EL (cell line): ENCODE data around the gene TMEM132E.

Experiments used
- DNase-seq: peaks from one replicate; pipeline ENCODE4 v3.0.0-alpha.2; 2016

The TMEM132E gene

DNA sequence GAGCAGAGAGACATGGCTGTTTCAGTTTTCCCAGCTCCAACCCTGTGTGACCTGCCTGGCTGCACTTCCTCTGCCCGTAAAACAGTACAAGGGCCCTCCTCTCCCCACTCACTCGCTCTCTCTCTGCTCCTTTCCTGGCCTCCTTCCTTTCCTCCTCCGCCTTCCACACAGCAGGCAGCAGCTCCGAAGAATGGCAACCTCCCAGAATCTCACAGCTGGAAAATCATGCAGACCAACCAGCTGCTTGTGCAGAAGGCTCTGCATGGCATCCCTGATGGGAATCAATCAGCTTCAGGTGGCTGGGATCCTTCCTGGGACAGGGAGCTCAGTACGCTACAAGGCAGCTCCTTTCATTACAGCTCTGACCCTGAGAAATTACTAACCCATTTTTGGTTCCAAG, 27.4 kb downstream of the TMEM132E start:
- no peak for DNase-seq

GRCh38 chr17:34607917-34608316, 28.5 kb downstream of the TMEM132E start:
- DNase-seq: no peak

DNA sequence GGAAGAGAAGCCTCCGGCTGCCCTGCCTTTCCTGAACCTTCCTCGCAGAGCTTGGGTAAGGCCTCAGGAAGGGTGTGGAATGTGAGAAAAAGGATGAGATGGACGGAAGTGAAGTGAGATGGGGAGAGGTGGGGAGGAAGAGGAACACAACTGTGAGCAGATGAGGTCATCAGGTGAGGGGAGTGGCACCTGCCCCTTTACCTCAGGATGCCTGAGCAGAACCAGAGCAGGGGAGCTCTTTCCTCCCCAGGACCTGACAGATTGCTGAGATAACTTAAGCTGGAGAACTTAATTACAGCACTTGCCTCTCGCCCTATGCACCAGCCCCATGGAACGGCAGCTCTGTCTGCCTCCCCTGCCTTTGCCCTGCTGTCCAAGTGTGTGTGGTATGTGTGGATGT, 29.8 kb downstream of the TMEM132E start:
- no peak for DNase-seq

DNA sequence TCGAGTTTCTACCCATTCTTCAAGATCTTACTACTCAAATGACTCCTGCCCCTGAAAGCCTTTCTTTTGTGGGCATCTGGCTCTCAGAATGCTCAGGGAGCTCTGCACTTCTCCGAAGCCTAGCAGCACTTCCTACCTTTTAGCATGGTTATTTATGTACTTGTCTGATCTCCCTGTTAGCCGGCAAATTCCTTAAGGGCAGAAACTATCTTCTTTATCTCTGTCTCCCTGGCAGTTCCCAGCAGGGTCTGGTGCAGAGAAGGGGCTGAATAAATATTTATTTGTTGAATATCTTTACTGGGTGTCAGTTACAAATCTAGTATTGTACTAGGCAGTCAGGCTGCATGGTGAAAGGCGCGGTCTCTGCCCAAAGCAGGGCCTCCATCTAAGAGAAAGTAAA, 30.7 kb downstream of the TMEM132E start:
- DNase-seq: no peak

- DNase-seq: no peak
Observed at GRCh38 chr17:34610506-34610905, 31.1 kb downstream of the TMEM132E start.

GRCh38 chr17:34613064-34614019, 34.0 kb downstream of the TMEM132E start:
- no peak for DNase-seq

DNA sequence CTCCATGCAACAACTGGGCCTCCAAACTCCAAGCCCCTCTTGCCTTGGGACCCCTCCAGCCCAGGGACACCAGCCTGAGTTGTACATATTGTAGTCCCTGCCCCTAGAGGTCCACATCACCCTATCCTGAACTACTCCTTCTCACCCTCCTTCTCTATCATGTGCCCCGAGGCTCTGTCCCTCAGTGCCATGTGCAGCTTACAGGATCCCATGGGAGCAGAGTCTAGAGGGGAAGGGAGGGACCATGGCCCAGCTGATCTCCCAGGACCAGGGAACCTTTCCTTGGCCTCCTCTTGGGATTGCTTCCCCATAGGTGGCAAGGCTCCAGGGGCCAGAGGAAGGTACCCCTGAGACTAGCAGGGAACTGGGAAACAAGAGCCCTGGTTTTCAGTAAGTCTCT, 35.3 kb downstream of the TMEM132E start:
- DNase-seq: no peak

GRCh38 chr17:34615326-34615725, 35.9 kb downstream of the TMEM132E start:
- DNase-seq: no peak

- DNase-seq: no peak
Observed at GRCh38 chr17:34616148-34616547, 36.8 kb downstream of the TMEM132E start.

- DNase-seq: no peak
Observed at GRCh38 chr17:34617398-34617797, 38.0 kb downstream of the TMEM132E start.

DNA sequence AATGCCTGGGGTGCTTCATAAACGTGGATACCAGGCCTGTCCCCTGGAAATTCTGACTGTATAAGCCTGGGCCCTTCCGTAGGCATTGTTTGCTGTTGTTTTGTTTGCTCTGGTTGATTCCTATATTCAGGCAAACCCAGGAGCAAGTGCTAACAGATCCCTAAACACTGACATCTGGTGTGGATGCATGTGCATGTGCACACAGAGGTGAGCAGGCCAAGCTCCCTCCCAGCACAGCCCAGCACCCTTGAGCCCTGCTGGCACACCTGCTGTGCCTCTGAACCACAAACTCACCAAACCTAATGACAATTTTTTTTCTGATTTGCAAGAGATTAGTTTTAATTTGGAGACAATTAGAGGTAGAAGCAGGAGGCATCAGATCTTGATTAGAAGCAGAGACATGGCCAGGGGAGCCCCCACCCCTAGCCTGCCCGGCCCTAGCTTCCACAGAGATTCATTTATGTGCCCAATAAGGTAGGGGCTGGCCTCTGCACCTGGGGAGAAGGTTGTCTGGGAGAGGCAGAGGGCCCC, 40.4 kb downstream of the TMEM132E start:
- DNase-seq: no peak

GRCh38 chr17:34620458-34620857, 41.1 kb downstream of the TMEM132E start:
- no peak for DNase-seq

DNA sequence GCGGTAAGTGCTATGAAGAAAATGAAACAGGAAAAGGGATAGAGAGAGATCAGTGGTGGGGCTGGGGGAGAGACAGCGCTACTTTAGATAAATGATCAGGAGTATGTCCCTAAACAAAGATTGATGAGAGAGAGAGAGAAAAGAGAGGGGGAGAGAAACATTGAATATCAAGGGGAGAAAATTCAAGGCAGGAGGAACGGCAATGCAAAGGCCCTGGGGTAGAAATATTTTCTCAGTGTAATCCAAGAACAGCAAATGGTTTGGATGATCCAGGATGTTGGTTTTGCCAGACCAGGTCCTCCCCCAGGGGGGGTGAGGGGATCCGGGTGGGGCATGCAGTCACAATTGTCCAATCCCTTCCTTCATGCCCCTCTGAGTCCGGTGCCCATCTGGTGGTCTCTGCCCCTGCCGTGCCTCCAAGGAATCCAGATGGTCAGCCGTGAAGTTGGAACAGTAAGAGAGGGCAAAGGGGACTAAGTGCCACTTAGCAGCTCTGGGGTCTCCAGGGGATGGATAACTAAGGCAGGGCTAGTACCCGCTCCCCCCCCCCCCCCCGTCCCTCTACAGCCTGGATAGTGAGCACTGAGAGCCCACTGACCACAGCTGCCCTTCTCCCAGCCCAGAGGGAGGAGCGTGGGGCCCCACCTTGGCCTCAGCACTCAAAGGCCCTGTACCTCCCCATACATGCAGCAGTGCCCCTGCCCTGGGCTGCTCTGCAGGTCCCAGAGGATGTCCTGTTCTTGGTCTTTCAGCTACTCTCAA, 43.7 kb downstream of the TMEM132E start:
- DNase-seq: no peak

DNA sequence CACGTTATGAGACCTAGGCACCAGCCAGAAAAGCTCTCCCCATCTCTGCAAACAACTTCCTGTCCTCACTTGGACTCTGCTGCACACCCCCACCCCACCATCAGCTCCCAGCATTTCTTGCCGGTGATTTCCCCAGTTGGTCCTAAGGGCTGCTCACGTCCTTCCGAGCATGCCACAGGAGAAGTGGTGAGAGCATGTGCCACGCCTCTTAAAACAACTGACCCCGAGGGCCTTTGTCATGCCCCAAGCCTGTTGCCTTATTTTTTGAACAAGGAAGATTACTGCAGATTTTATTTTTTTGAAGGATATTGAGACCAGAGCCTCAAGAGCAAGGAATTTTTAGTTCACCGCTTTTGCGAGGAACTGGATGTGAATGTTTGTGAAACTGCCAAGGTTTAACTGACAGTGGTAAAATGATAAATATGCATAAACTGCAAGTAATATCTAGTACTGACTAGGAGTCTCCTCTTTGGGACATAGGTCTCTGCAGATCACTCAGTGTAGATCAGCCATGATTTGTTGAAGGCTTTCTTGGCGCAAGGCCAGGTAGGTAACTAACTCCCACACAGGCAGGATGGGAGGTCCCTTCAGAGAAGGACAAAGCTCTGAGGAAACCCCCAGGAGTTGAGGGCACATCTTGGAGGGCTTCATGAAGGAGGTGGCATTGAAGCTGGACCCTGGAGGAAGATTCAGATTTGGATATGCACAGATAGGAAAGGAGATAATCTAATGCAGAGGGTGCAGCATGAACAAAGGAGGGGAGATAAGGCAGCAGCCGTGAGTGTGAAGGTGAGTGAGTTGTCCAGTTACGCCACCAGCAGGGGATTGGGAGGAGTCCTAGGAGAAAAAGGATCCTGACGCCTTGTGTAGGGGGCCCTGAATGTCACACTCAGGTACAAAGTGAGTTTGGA, 44.7 kb downstream of the TMEM132E start:
- no peak for DNase-seq

- DNase-seq: no peak
Observed at GRCh38 chr17:34624767-34625383, 45.5 kb downstream of the TMEM132E start.

GRCh38 chr17:34626121-34626681, 46.8 kb downstream of the TMEM132E start:
- DNase-seq: no peak

DNA sequence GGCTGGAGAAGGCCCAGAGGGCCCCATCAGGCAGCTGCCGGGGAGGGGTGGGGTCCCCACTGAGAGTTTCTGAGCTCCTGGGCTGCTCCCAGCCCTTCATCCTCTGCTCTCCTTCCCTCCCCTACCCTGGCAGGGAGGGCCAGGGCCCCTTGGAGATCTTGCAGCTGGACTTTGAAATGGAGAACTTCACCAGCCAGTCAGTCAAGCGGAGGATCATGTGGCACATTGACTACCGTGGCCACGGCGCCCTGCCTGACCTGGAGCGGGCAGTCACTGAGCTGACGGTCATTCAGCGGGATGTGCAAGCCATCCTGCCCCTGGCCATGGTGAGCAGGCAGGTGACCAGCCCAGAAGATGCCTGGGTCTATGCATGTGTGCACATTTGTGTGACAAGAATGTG, 49.5 kb downstream of the TMEM132E start:
- DNase-seq: no peak

- no peak for DNase-seq
Observed at GRCh38 chr17:34633351-34633750, 54.0 kb downstream of the TMEM132E start.

DNA sequence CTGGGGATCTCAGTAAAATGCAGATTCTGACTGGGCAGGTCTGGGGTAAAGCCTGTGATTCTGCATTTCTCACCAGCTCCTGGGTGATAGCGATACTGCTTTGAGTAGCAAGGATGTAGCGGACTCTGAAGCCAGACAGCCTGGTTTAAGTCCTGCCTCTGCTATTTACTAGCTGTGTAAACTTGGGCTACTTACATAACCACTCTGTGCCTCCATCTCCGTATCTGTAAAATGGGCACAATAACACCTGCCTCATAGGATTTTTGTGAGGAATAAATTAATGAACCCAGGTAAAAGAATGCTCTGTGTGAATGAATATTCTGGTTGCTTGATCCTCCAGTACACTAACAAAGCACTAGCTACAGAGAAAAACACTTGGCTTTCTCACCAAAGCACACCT, 54.4 kb downstream of the TMEM132E start:
- no peak for DNase-seq

DNA sequence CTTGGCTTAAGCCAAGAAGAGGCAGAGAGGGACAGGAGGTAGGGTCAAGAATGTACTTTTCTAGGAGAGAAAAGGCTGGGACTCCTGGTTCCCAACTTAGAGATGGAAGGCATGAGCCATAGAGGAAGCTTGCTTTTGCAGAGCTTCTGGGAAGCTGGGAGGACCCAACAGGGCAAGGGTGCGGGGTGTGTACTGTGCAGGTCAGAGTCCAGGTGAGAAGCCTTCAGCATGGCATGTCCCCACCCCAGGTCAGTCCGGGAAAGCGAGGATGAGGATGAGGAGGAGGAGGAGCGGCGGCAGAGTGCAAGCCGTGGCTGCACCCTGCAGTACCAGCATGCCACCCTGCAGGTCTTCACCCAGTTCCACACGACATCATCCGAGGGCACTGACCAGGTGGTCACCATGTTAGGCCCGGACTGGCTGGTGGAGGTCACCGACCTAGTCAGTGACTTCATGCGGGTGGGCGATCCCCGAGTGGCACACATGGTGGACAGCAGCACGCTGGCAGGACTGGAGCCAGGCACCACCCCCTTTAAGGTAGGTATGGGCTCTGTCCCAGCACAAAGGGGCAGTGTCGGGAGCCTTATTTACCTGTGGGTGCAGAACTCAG, 55.3 kb downstream of the TMEM132E start:
- no peak for DNase-seq

DNA sequence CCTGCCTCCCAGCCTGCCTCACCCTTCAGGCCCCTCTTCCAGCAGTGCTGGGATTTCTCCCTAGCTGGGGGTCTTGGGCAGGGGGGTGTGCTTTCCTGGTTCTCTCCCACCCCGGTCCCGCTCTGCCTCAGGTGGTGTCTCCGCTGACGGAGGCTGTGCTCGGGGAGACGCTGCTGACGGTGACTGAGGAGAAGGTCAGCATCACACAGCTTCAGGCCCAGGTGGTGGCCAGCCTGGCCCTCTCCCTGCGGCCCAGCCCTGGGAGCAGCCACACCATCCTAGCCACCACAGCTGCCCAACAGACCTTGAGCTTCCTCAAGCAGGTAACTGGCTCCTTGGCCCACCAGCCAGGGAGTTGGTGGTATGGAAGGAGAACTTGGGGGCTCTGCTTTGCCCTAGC, 56.5 kb downstream of the TMEM132E start:
- no peak for DNase-seq
